HG03095 (cell line): ENCODE data around the gene RS1.

ENCODE experiments used
- ATAC-seq: cut with Tn5 transposase; IDR thresholded peaks from one replicate; pipeline ENCODE4 v1.9.1; 2021; ENCODE audit warnings: moderate library complexity; ENCODE audit not compliant: unreplicated experiment

Gene RS1

DNA sequence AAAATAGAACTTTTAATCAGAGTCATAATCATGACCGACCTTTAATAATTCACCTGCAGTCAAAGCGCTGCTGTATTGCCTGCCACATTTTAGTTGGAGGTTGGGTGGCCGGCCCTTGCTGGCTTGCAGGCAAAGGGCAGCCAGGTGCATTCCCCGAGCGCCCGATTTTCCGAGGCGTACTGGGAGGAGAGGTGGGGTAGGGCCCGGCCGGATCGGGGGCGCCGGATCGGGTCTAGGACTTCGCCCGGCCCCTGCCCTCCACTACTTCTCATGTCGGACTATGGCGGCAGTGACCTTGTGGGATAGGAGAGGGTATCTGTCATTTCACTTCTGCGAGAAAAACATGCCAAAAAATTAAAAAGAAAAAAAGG lies 2.5 kb upstream of the RS1 start:
- peak; percentile 38 for ATAC-seq

DNA sequence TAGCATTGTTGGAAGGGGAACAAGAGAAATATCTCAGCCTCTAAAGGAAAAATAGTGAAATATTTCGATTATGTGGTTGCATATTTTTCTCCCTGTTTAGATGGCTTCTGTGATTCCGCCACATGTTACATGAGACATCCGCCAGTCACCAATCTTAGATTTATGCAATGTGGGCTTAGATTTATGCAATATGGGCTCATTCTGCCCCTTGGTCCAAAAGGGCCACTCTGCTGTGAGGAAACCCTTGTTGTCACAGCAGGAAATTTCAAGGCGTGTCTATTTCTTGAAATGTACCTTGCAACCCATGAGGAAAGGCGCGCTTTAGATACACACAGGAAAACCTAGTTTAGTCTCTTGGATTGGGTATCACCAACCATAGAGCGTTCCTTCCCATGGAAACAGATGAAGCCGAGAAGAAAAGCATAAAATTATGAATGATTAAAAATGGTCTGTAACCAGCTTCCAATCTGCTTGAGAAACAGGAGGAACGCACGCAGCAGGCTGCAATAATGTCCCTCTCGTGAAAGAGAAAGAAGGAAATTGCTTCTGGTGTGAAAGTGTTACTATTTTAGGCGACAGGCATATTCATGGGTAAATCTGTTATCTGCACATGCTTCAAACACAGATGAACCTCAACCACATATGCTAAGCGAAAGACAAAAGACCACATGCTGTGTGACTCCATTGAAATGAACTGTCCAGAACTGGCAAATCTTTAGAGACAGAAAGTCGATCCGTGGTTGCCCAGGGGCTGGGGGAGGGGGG lies 3.7 kb downstream of the RS1 start:
- no peak for ATAC-seq

DNA sequence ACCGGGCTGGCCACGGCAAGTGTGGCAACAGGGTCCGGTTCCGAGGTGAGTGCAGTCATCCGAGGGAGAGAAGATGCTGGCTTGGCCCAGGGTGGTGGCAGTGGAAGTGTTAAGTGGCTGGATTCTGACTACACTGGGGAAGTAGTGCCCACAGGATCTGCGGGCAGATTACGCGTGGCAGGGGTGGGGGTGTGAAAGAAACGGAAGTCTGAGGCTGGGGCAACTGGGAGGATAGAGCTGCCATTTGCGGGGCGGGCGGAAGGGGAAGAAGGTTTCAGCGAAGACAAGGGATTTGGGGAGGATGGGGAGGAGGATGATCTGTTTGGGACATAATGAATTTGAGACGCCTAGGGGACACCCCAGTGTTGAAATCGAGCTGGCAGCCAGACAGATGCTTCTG lies 5.3 kb downstream of the RS1 start:
- no peak for ATAC-seq

DNA sequence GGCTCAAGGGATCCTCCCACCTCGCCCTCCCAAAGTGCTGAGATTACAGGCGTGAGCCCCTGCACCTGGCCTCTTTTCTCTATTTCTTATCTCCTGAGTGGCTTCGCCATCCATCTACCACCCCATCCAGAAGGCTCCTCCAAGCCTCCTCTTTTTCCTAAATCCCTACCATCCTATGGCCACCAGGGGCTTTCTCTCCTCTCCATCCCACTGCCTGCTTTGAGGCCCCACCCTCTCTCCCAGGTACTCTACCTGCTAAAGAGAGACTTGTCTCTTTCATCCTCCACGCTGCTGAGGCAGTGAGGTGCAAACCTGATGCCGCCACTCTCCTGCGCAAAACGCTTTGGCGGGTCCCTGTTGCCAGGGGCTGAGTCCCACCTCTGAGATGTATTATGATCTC lies 7.0 kb downstream of the RS1 start:
- ATAC-seq = no peak

DNA sequence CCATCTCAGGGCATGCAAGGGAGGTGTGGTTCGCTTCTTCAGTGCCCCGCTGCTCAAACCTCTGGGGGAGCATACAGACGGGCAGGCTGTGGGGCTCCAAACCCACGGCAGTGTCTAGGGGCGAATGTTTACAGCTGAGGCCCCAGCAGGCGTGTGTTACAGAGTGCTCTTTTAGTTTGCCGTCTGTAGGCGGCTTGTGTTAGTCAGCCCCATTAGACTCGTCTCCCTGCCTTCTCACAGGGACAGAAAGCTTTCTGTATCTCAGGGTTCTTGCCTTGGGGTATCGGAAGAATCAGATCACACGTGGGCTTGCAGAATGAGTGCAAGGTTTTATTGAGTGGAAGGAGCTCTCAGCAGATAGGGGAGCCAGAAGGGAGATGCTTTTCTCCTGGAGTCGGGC lies 10.6 kb downstream of the RS1 start:
- ATAC-seq = no peak

DNA sequence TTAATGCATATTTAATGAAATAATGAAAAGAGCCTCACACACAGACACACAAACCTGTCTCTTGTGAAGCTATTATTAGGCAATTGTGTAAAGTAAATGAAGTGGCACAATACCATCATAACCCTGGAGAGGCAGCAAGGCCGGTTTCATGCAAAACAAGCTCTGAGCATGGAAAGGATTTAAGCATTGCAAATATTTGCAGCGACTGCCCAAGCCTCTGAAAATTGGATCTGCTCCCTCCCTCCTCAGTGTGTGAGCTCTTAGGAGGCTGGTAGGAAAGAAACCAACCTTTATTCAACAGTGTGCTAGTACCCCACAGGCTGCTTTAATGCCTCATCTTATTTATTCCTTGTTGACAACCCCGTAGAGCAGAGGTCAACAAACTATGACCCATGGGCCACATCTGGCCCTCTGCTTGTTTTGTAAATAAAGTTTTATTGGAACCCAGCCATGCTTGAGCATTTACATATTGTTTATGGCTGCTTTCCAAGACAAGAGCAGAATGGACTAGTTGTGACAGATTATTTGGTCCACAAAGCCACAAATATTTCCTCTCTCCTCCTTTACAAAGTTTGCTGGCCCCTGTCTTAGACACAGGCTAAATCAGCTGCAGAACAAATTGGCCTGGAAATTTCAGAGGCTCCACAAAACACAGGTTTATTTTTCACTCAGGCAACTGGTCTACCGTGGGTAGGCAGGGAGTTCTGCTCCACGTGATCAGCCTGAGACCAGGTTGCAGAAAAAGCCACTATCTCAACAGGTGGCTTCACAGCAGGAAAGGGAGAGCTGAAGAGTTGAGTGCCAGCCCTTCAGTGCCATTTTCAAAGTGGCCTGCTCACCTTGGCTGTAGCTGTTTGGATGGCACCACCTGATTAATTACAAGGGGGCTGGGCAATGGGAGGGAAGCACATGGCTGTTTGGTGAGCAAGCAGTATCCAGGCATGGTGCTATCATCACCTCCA lies 16.8 kb downstream of the RS1 start:
- no peak for ATAC-seq

DNA sequence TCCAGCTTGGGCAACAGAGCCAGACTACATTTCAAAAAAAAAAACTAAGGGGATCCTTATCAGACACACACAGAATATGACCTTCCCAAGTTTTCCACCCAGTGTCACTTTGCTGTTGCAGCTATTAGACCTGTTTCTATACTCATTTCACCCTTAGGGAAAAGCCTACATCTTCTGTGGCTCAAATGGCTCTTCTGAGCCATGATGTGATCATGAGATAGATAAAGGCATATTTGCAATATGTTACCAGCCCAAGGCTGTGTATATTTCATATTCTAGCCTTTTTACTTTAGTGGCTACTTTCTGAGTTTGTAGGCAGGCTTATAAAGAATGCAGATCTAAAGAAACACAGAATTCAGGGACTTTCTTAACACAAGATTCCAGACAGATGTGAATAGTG lies 19.3 kb downstream of the RS1 start:
- ATAC-seq = no peak

DNA sequence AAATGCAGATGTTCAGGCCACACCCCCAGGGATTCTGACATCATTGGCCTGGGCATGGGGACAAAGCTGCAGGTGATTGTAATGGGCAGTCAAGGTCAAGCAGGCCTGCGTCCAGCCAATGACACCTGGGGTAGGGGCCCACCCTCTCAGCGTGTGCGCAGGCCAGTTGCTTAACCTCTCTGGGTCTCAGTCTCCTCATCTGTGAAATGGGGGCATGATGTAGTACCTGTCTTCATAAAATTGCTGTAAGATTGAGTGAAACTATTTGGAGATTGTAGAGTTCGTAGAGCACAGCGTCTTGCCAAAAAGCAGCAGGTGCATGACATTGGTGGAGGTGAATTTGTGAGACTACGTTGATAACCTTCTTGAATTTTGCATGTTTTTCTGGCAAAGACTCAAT lies 21.2 kb downstream of the RS1 start:
- no peak for ATAC-seq

DNA sequence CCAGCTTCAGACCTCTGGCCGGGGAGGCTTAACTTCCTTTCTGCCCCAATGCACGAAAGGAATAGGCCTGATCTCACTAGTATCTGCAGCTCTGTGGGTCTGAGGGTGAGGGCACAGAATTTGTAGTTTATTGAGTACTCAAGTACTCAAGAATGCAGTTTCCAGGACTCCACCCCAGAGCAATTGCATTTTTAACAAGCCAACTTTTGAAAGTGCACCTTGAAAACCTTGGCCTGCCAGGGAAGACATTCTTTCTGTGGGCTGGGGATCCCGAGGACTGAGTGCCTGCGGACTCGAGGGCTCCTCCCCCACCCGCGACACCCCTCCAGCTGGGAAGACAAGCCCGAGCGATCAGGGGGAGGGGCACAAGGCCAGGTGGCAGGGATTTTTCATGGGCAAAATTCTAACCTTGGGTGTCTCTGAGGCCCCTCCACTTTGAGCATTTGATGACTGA lies 22.4 kb downstream of the RS1 start:
- no peak for ATAC-seq

DNA sequence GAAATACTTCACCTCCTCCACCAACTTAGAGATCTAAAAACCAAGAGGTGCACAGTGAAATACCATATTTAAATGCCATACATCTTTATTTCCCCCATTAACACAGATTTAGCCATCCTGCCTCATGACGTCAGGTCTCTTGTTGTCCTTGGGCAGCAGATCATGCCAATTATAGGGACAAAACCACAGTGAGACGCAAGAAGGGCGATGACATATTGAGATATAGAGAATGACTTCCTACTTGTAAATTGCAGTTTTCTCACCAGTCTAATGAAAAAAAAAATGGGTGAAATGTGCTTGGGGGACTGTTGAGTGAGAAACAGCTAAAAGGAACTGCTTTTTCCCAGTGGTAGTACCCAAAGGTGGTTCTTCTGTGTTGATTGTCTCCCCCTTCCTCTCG lies 24.3 kb downstream of the RS1 start:
- ATAC-seq = no peak

DNA sequence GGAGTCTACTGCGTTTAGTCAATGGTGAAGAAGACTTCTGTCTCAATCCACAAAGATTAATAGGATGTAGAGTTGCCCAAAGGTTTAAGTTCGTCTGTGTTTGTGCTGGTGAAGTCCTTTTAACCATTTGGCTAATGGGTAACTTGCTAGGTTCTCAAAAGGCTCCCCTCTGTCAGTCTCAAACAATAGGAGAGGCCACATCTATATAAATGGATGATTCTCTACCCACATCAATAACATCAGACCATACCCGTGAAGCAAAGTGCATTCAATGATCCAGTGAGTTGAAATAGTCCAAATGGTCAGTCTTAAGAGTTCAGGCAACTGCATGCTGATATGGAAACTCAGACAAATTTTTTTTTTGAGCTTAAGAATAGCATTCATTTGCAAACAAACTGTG lies 28.1 kb downstream of the RS1 start:
- no peak for ATAC-seq

DNA sequence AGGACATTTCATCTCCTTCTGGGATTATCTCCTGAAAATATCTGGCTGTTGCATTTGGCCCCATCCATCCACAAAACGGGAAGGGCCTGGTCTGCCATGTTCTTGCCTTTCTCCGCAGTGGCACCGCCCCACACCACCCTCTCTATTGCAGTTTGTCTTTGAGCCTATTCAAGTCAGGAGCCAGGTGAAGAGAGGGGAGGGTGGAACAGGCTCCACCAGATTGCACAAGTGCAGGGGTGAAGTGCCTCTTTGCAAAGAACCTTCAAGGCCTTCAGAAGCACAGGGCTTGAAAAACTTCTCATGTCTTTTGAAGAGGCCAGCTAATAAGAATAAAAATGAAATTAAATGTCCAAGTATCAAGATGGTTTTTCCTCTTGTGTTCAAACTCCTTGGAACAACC lies 28.7 kb downstream of the RS1 start:
- ATAC-seq = no peak

DNA sequence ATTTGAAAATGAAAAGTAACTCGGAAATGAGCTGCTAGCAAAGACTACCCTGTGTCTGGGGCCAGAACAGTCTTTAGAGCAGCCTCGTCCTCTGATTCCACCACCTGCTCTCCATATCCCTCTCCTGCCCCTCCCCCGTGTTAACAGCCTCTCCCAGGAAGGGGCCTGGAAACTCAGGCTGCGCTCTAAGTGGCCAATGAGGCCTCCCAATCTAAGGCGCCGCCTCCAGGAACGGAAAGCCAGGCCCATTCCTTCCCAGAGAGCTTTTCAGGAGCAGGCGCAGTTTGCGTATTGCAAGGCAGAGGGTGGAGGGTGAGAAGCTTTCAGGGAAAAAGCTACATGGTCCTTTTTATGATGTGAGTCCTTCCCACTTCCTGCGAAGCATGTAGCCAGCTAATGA lies 31.2 kb downstream of the RS1 start:
- no peak for ATAC-seq

DNA sequence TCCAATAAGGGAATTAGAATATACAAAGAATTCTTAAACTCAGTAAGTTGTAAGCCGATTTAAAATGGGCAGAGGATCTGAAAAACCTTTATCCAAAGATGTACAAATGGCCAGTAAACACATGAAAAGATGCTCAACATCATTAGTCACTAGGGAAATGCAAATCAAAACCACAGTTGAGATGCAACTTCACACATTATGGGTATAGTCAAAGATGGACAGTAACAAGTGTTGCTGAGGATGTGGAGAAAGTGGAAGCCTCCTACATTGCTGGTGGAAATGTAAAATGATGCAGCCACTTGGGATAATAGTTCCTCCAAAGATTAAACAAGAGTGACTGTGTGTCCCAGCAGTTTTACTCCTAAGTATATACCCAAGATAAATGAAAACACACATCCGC lies 32.6 kb downstream of the RS1 start:
- no peak for ATAC-seq

DNA sequence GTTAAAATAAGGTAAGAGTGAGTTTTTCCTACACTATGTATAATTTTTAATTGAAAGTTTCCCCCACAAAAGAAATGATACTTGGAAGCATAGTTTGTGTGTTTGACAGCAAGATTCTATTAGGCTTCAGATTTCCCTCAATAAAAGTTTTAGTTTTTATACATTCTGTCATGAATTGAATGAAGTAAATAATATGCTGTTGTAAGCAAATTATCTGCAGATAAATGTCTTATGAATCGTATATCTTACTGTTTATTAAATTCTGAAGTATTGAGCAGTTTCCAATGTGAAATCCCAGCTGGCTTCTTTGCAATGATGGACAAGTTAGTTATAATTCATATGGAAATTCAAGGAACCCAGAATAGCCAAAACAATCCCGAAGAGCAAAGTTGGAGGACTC lies 33.5 kb downstream of the RS1 start:
- ATAC-seq = no peak

DNA sequence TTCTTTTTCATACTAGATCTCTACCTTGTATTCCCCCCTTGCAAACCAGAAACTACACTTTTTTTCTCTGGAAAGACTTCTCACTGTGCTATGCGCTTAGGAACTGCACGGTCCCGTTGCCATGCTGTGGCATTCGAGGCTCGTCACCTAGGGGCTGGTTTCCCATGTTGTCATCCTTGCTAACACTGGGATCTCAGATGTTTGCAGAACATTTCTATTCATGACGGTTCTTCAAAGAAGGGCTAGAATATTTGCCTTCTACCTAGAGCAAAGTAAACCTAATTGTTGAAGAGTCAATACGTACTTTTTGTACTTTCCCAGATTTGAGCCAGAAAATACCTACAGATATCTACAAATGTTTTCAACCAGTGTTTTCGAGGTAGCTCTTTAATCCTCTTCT lies 41.0 kb downstream of the RS1 start:
- no peak for ATAC-seq

DNA sequence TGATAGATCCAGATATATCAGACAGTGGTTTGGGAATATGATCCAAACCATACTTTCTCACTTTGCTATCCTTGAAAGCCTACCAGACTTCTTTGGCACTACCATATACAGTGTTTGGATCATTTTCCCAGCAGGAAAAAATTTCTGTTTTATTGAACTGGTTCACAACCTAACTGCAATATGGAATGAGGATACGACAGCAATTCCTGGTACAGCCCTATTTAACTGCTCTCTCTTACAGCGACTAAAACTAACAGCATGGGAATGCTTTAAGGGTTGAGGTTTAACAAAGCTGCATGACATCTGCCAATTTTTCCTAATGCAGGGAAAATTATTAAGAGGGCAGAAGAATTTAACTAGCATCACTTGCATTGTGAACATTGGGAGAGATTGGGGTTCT lies 47.3 kb downstream of the RS1 start:
- ATAC-seq = no peak

DNA sequence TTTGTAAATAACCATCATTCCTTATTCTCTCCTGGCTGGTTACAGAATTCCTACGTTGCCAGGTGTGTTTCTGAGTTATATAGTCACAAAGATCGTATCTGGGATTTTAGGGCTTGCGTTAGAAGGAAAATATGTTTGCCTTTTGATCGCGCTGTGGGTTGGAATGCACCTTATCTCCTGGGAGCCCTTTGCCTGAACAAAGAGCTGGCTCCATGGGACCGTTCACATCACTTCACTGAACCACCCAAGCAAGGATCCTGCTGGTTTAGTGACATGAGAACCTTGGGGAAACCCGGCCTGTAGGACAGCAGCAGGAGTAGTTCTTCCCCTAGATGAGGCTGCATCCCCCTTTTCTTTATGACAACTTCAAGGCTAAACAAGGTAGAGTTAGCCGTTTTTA lies 51.6 kb downstream of the RS1 start:
- ATAC-seq = no peak

DNA sequence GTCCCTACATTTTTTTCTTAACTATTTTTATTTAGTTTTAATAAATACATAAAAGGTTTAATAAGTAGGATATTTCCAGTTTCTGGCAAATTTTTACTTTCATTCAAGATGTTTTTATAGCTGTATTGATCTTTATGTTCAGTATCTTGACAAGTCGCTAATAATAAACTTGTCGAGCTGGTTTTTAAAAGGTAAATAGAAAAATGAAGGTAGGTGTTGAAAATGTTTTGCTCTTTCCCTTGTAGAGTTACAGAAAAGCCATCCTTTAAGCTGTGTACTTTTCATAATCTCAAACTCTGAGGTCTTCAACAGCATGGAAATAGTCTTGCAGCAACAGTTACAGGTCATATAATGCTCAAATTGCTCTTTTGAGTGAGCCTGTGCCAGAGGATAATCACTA lies 52.6 kb downstream of the RS1 start:
- ATAC-seq = no peak

DNA sequence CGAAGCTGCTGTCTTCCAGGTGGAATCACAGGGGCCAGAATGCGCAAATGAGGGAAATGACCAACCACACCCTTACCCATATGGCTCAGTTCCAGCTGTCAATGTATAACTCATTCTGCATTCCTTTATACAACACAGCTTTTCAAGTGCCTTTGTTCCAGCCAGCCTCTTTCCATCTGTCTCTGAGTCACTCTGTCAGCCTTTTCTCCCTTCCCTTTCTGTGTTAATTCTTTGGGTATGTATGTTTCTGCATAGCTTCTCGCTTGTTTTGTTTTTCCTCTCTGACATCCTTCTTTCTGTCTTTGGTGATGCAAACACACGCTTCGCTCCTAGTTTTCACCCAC lies 54.5 kb downstream of the RS1 start:
- ATAC-seq = no peak

DNA sequence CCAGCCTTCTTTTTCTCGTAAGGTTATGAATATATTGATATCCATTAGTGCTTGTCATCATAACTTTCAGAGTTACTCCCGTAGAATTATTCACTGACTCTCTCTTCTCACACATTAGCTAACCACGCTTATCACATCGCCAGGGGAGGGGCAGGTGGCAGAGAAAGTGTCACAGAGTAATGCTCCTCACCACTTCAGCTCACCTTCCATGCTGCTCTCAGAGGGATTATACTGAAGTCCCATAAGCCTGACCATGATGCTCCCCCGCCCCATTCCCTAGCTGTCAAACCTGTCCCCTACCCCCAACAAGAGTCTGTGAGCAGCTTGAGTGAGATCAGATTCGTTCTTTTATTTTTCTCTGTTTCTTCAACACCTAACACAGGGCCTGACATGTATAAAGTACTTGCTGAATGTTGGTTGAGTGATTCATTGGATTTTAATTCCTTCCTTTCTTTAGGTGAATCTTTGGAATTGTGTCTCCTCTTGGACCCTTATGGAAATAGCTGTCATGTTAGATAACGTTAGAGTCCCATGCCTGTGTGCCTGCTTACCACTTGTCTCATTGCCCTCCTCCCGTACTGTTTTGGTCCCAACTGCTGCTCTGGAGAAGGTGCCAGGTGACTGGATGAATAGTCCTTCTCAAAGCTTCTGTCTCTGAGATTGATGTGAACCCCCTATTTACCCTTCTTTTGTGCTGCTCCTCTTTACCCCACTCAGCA lies 55.1 kb downstream of the RS1 start:
- no peak for ATAC-seq
